Fibroblast of lung (primary cell): ENCODE data around the gene CDH15. TPM values are rescaled to one million over a fixed set of nuclear protein-coding genes. Genes with fewer than 3 reads are reported as not detected.

Experiments
- DNase-seq, 2 donors: peaks; one replicate each; pipeline versions ENCODE4 v3.0.0 to v3.0.0-alpha.2; 2010; ENCODE audit warnings: low read depth in 2 of 2
- H2AFZ ChIP-seq: 2 replicates; pipeline ENCODE4 v1.5.1; 2012; ENCODE audit warnings: low read length, control low read depth, inconsistent platforms
- H3K27ac ChIP-seq: 2 replicates; pipeline ENCODE4 v1.5.1; 2011; ENCODE audit warnings: low read length, control low read depth; ENCODE audit not compliant: insufficient read depth
- H3K27me3 ChIP-seq: 2 replicates; pipeline ENCODE4 v1.5.1; 2011; ENCODE audit warnings: mild to moderate bottlenecking, low read length; ENCODE audit not compliant: control insufficient read depth, insufficient read depth
- H3K36me3 ChIP-seq: 2 replicates; pipeline ENCODE4 v1.5.1; 2011; ENCODE audit warnings: low read length; ENCODE audit not compliant: control insufficient read depth, insufficient read depth
- H3K4me1 ChIP-seq: 2 replicates; pipeline ENCODE4 v1.5.1; 2011; ENCODE audit warnings: low read length; ENCODE audit not compliant: control insufficient read depth, insufficient read depth; ENCODE audit errors: extremely low read depth
- H3K4me2 ChIP-seq: 2 replicates; pipeline ENCODE4 v1.5.1; 2011; ENCODE audit warnings: low read length, control low read depth; ENCODE audit not compliant: insufficient read depth; ENCODE audit errors: extremely low read depth
- H3K4me3 ChIP-seq, 4 experiments: fragments of 200-600 bp in 1 of 4; sonication (generic) in 1 of 4; replicated peaks in 1 of 4; 2 replicates each; pipeline ENCODE4 v1.5.1; 2011 to 2016; ENCODE audit warnings: low read length in 4 of 4, low read depth in 3 of 4, mild to moderate bottlenecking in 3 of 4, control low read depth in 2 of 4, inconsistent platforms in 1 of 4, mixed read lengths in 1 of 4; ENCODE audit not compliant: insufficient read depth in 1 of 4; ENCODE audit errors: control extremely low read depth in 1 of 4
- H3K79me2 ChIP-seq: 2 replicates; pipeline ENCODE4 v1.5.1; 2012; ENCODE audit warnings: mild to moderate bottlenecking, low read length, inconsistent platforms; ENCODE audit not compliant: control insufficient read depth, insufficient read depth
- H3K9ac ChIP-seq: 2 replicates; pipeline ENCODE4 v1.5.1; 2011; ENCODE audit warnings: mild to moderate bottlenecking, low read length, control low read depth; ENCODE audit not compliant: insufficient read depth
- H3K9me3 ChIP-seq: 2 replicates; pipeline ENCODE4 v1.5.1; 2012; ENCODE audit warnings: low read depth, low read length; ENCODE audit not compliant: control insufficient read depth, insufficient read depth
- H4K20me1 ChIP-seq: 2 replicates; pipeline ENCODE4 v1.5.1; 2011; ENCODE audit warnings: low read length; ENCODE audit not compliant: control insufficient read depth, insufficient read depth; ENCODE audit errors: extremely low read depth
- CTCF ChIP-seq, 2 donors: IDR thresholded peaks in 1 of 2; conservative IDR thresholded peaks in 1 of 2; 1 replicate in 1 of 2; 2 replicates in 1 of 2; pipeline ENCODE4 v1.5.1; 2011 to 2012; ENCODE audit warnings: low read length in 2 of 2, control low read depth in 1 of 2, inconsistent platforms in 1 of 2, low read depth in 1 of 2, mild to moderate bottlenecking in 1 of 2
- EZH2 ChIP-seq: IDR thresholded peaks from 2 replicates; pipeline ENCODE4 v1.5.1; 2012; ENCODE audit warnings: low read length, control low read depth, mild to moderate bottlenecking; ENCODE audit errors: missing control alignments
- polyA plus RNA-seq, 2 donors: library from polyadenylated mRNA; depleted of rRNA in 1 of 2; stranded (reverse) in 1 of 2; unstranded in 1 of 2; fragments of >200 nt; gene quantifications; 2 replicates each; pipeline ENCODE4 v1.2.1, GENCODE V29; 2011 to 2012; ENCODE audit warnings: missing spikeins in 1 of 2
- total RNA-seq: library from RNA; depleted of rRNA; stranded (reverse); fragments of >200 nt; gene quantifications from 2 replicates; pipeline ENCODE4 v1.2.1, GENCODE V29; 2014

Gene CDH15
- total and polyA plus RNA-seq, 2 donors (not counting 1 experiment from before 2014, with no cell fraction given), result 0.10 to 0.99 TPM

GRCh38 chr16:89197033-89197632 lies 25.6 kb downstream of the CDH15 start:
- Histone ChIP-seq H3K79me2 (no peaks in the 10 kb centered on the region), H2AFZ (no peak overlapping the region), H4K20me1 (no peaks in the 10 kb centered on the region), H3K4me1 (no peaks in the 10 kb centered on the region), H3K27me3 (peaks cover 15% of the 10 kb centered on the region), H3K9me3 (no peaks in the 10 kb centered on the region), H3K9ac (no peak overlapping the region), H3K4me3 (no peak overlapping the region), H3K36me3 (no peaks in the 10 kb centered on the region), H3K27ac (no peak overlapping the region), H3K4me2 (no peak overlapping the region)
- DNase-seq, result no peak
- no peak for TF ChIP-seq EZH2
- no peak for TF ChIP-seq CTCF (conservative IDR thresholded peaks at IDR 0.05 in 1 of 2, IDR thresholded peaks at IDR 0.05 in 1 of 2; ENCODE audit: low read depth in 1 of 2, low read length in 2 of 2)

- Histone ChIP-seq H4K20me1 (no peaks in the 10 kb centered on the region), H3K27ac (no peak overlapping the region), H2AFZ (no peak overlapping the region), H3K79me2 (no peaks in the 10 kb centered on the region), H3K4me3 (no peak overlapping the region), H3K4me2 (no peak overlapping the region), H3K27me3 (peaks cover 22% of the 10 kb centered on the region), H3K4me1 (no peaks in the 10 kb centered on the region), H3K9me3 (no peaks in the 10 kb centered on the region), H3K36me3 (no peaks in the 10 kb centered on the region), H3K9ac (no peak overlapping the region)
- no peak for TF ChIP-seq EZH2
- TF ChIP-seq CTCF (conservative IDR thresholded peaks at IDR 0.05 in 1 of 2, IDR thresholded peaks at IDR 0.05 in 1 of 2; ENCODE audit: low read depth in 1 of 2, low read length in 2 of 2), result no peak
- no peak for DNase-seq
These were observed 26.3 kb downstream of the CDH15 start for GRCh38 chr16:89197633-89198416.

GRCh38 chr16:89198417-89199240 lies 27.1 kb downstream of the CDH15 start:
- no peak overlapping the region for H3K27ac ChIP-seq
- DNase-seq, result no peak
- no peaks in the 10 kb centered on the region for H3K4me1 ChIP-seq
- no peak overlapping the region for H3K9ac ChIP-seq
- H3K4me3 ChIP-seq, result no peak overlapping the region
- H2AFZ ChIP-seq, result no peak overlapping the region
- no peak for TF ChIP-seq EZH2
- no peak for TF ChIP-seq CTCF (conservative IDR thresholded peaks at IDR 0.05 in 1 of 2, IDR thresholded peaks at IDR 0.05 in 1 of 2; ENCODE audit: low read depth in 1 of 2, low read length in 2 of 2)
- H3K4me2 ChIP-seq, result no peak overlapping the region
- H3K9me3 ChIP-seq, result no peaks in the 10 kb centered on the region
- H3K36me3 ChIP-seq, result no peaks in the 10 kb centered on the region
- H3K27me3 ChIP-seq, result peaks cover 27% of the 10 kb centered on the region
- no peaks in the 10 kb centered on the region for H3K79me2 ChIP-seq
- no peaks in the 10 kb centered on the region for H4K20me1 ChIP-seq
